Keratinocyte (primary cell): ENCODE measurements around the gene RXRA.
A peak's percentile ranks its signal among the peaks of the same experiment; 100 is the strongest.

Source experiments
- EZH2 ChIP-seq: IDR thresholded peaks from one replicate; pipeline ENCODE4 v1.6.1; 2012; ENCODE audit warnings: inconsistent platforms, mild to moderate bottlenecking, low read length, moderate library complexity
- TF ChIP-seq, protein P1 (sequence below), 3 experiments: IDR thresholded peaks in 1 of 3; conservative IDR thresholded peaks in 1 of 3; optimal IDR thresholded peaks in 1 of 3; 2 replicates in 2 of 3; 3 replicates in 1 of 3; pipeline versions ENCODE3 to v1.5.1; 2011; ENCODE audit warnings: low read length in 3 of 3, mild to moderate bottlenecking in 3 of 3, moderate library complexity in 2 of 3, control low read depth in 1 of 3, inconsistent platforms in 1 of 3; ENCODE audit not compliant: insufficient read depth in 2 of 3; ENCODE audit errors: extremely low read depth in 1 of 3

DNA sequence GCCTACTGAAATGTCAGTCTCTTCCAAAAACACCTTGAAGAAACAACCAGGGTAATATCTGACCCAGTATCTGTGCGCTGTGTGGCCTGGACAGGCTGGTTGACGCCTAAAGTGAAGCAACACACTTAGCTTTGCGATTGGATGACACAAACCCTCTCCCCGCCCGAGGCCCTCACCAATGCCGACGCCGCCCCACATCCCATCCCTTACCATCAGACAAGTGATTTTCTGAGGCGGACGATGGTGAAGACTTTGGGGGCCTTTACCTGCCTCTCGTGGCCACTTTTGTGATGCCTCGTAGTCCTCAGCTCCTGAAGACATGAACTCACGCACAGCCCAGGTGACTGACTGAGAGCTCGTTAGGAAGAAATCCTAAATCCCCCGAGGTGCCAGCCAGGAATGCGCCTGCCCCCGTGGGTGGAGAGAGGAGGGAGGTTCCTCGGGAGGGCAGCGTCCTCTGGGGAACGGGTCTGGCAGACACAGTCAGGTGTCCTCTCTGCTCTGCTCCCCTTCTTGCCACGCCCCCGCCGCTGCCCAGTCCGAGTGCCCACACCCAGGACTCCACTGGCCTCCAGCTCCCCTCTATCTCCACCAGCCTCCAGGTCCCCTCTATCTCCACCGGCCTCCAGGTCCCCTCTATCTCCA lies 31.0 kb upstream of the RXRA start:
- TF ChIP-seq, protein P1, sequence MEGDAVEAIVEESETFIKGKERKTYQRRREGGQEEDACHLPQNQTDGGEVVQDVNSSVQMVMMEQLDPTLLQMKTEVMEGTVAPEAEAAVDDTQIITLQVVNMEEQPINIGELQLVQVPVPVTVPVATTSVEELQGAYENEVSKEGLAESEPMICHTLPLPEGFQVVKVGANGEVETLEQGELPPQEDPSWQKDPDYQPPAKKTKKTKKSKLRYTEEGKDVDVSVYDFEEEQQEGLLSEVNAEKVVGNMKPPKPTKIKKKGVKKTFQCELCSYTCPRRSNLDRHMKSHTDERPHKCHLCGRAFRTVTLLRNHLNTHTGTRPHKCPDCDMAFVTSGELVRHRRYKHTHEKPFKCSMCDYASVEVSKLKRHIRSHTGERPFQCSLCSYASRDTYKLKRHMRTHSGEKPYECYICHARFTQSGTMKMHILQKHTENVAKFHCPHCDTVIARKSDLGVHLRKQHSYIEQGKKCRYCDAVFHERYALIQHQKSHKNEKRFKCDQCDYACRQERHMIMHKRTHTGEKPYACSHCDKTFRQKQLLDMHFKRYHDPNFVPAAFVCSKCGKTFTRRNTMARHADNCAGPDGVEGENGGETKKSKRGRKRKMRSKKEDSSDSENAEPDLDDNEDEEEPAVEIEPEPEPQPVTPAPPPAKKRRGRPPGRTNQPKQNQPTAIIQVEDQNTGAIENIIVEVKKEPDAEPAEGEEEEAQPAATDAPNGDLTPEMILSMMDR (optimal IDR thresholded peaks at IDR 0.05 in 1 of 3, IDR thresholded peaks at IDR 0.05 in 1 of 3, conservative IDR thresholded peaks at IDR 0.05 in 1 of 3; ENCODE audit: extremely low read depth in 1 of 3, insufficient read depth in 2 of 3, low read length in 3 of 3): no peak
- TF ChIP-seq EZH2: peak; percentile 43
